ENCODE results near the gene KIF18B. TPM values are rescaled to one million over a fixed set of nuclear protein-coding genes. Genes with fewer than 3 reads are reported as not detected.

Gene KIF18B
- total and polyA plus RNA-seq, 2 donors, result 2.4 to 3.5 TPM

DNA sequence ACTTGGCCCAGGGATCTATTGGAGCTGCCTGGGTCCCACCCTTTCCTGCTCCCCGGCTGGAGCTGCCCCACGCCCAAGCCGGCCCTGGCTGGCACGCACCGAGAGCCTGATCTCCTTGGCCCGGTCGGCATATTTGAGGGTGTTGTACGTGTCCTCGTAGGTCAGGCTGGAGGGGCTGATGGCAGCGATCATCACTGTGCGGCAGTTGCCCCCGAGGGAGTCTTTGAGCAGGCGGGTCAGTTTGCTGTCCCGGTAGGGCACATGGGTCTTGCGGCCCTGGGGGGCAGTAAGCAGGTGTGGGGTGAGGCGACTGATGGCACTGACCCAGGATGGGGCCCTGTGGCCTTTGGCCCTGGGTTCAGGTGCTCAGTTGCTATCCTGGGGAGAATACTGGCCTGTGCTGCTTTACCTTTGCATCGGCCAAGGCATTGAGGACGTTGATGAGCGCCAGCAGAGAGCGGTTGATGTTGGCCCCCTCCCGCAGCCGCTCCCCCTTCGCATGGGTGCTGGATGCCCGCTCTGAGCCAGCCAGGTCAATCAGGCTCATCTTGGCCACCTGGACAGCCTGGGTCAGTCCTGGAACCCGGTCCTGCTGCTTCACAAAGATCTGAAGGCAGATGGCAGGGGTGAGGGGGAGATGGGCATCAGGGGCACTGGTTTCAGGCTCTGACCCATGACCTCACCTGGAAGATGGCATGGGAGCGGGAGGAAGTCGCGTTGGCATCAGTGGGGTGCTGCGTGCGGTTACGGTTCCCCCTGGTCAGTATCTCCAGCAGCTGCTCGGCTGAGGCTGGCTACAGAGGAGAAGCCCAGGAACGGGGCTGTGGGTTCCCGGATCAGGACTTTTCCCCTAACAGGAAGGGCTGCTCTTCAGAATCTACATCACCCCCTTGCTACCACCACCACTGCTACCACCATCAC is 13.5 kb downstream of the KIF18B start:
- 98% methylated on average over 34 of the region's 34 CpGs for WGBS
- Histone ChIP-seq H3K4me1 (ENCODE audit: control insufficient read depth in 2 of 2, insufficient read depth in 2 of 2, low read length in 2 of 2) (no peaks in the 10 kb centered on the region), H3K36me3 (ENCODE audit: control insufficient read depth in 2 of 2, insufficient read depth in 2 of 2, low read length in 1 of 2) (peaks cover 59 to 84% of the 10 kb centered on the region in 2 donors), H3K9me3 (ENCODE audit: control insufficient read depth in 2 of 2, insufficient read depth in 1 of 2, low read length in 1 of 2) (peaks cover 0 to 5% of the 10 kb centered on the region in 2 donors), H3K4me3 (ENCODE audit: low read length in 2 of 2) (no peak overlapping the region), H3K27ac (ENCODE audit: low read depth in 1 of 2, low read length in 1 of 2) (no peak overlapping the region), H3K27me3 (ENCODE audit: control insufficient read depth in 2 of 2, insufficient read depth in 1 of 2, low read length in 1 of 2) (no peaks in the 10 kb centered on the region)
- no peak for DNase-seq (ENCODE audit: low read depth in 6 of 9, low spot score in 9 of 9)

DNA sequence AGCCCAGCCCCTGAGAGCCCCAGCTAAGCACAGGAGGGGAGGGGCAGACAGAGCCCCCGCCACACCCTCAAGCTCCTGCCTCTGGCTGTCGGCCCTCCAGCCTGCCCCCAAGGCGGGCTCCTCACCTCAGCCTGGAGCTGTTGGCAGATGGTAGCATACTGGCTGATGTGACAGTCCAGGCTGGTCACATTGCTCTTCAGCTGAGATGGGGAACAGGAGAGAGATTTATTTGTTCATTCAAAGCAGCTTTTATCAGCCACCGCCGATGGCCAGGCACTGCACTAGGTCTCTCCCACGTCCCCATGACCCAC is 14.8 kb downstream of the KIF18B start:
- H3K27me3 ChIP-seq (ENCODE audit: control insufficient read depth in 2 of 2, insufficient read depth in 1 of 2, low read length in 1 of 2), result no peaks in the 10 kb centered on the region
- no peak overlapping the region for H3K4me3 ChIP-seq (ENCODE audit: low read length in 2 of 2)
- 100% methylated on average over 6 of the region's 6 CpGs for WGBS
- H3K9me3 ChIP-seq (ENCODE audit: control insufficient read depth in 2 of 2, insufficient read depth in 1 of 2, low read length in 1 of 2), result no peaks in the 10 kb centered on the region
- no peak overlapping the region for H3K27ac ChIP-seq (ENCODE audit: low read depth in 1 of 2, low read length in 1 of 2)
- H3K36me3 ChIP-seq (ENCODE audit: control insufficient read depth in 2 of 2, insufficient read depth in 2 of 2, low read length in 1 of 2), result peaks cover 72 to 89% of the 10 kb centered on the region in 2 donors
- no peak for DNase-seq (ENCODE audit: low read depth in 6 of 9, low spot score in 9 of 9)
- H3K4me1 ChIP-seq (ENCODE audit: control insufficient read depth in 2 of 2, insufficient read depth in 2 of 2, low read length in 2 of 2), result no peaks in the 10 kb centered on the region

DNA sequence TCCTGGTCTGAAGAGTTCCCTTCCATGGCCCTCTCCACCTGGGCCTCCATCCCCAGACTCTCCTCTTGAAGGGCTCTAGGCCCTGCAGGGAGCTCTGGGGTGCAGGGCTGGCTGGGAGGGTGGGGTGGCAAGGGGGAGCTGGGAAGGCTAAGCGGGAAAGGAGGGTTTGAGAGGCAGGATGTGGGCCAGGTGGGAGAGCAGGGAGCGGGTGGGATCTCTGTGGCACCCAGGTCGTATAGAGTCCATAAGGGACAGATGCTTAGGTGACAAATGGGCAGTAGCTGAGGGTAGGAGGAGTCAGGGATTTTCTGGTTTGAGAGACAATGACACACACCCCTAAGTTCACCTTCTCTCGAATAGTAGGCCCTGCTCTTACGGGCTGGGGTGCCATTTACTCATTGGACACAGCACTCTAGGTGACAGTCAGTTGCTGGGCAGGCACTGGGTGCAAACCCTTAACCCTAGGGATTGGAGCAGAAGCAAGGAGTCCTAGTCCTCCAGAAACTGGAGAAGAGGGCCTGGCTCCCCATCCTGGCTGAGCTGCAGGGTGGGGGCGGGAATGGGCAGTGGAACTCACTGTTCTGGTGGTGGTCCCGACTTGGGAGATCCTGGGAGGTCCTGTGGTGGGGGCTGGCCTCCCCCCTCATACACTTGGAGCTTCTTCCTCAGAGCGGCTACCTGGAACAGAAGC is 15.3 kb downstream of the KIF18B start:
- 91% methylated on average over 8 of the region's 8 CpGs for WGBS
- DNase-seq (ENCODE audit: low read depth in 6 of 9, low spot score in 9 of 9), result no peak
- no peak overlapping the region for H3K27ac ChIP-seq (ENCODE audit: low read depth in 1 of 2, low read length in 1 of 2)
- no peaks in the 10 kb centered on the region for H3K9me3 ChIP-seq (ENCODE audit: control insufficient read depth in 2 of 2, insufficient read depth in 1 of 2, low read length in 1 of 2)
- H3K27me3 ChIP-seq (ENCODE audit: control insufficient read depth in 2 of 2, insufficient read depth in 1 of 2, low read length in 1 of 2), result no peaks in the 10 kb centered on the region
- H3K4me3 ChIP-seq (ENCODE audit: low read length in 2 of 2), result no peak overlapping the region
- H3K36me3 ChIP-seq (ENCODE audit: control insufficient read depth in 2 of 2, insufficient read depth in 2 of 2, low read length in 1 of 2), result peaks cover 77 to 94% of the 10 kb centered on the region in 2 donors
- H3K4me1 ChIP-seq (ENCODE audit: control insufficient read depth in 2 of 2, insufficient read depth in 2 of 2, low read length in 2 of 2), result no peaks in the 10 kb centered on the region

DNA sequence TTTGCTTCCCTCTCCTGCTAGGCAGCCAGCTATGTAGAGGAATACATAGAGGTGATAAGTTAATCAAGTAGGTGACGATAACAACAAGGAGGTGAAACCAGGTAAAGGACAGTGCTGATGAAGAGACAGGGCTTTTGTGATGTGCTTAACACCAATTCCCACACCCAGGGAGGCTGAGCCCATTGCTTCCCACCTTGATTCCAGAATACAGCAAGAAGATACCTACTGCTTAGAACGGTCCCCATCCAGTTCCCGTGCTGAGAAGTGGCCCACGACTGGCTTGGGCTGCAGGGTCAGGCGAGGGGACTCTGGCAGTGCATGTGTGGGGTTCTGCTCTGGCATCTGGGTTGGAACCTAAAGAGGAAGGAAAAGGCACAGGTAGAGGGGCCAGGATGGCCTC is 16.2 kb downstream of the KIF18B start:
- Histone ChIP-seq H3K27me3 (ENCODE audit: control insufficient read depth in 2 of 2, insufficient read depth in 1 of 2, low read length in 1 of 2) (no peaks in the 10 kb centered on the region), H3K9me3 (ENCODE audit: control insufficient read depth in 2 of 2, insufficient read depth in 1 of 2, low read length in 1 of 2) (no peaks in the 10 kb centered on the region), H3K27ac (ENCODE audit: low read depth in 1 of 2, low read length in 1 of 2) (no peak overlapping the region), H3K4me1 (ENCODE audit: control insufficient read depth in 2 of 2, insufficient read depth in 2 of 2, low read length in 2 of 2) (no peaks in the 10 kb centered on the region), H3K4me3 (ENCODE audit: low read length in 2 of 2) (no peak overlapping the region), H3K36me3 (ENCODE audit: control insufficient read depth in 2 of 2, insufficient read depth in 2 of 2, low read length in 1 of 2) (peaks cover 86 to 98% of the 10 kb centered on the region in 2 donors)
- WGBS, result 98% methylated on average over 5 of the region's 5 CpGs
- DNase-seq (ENCODE audit: low read depth in 6 of 9, low spot score in 9 of 9), result no peak

GRCh38 chr17:44930667-44931066 is 16.9 kb downstream of the KIF18B start:
- no peaks in the 10 kb centered on the region for H3K4me1 ChIP-seq (ENCODE audit: control insufficient read depth in 2 of 2, insufficient read depth in 2 of 2, low read length in 2 of 2)
- peaks cover 87 to 98% of the 10 kb centered on the region in 2 donors for H3K36me3 ChIP-seq (ENCODE audit: control insufficient read depth in 2 of 2, insufficient read depth in 2 of 2, low read length in 1 of 2)
- no peak for DNase-seq (ENCODE audit: low read depth in 6 of 9, low spot score in 9 of 9)
- no peak overlapping the region for H3K27ac ChIP-seq (ENCODE audit: low read depth in 1 of 2, low read length in 1 of 2)
- 98% methylated on average over 6 of the region's 6 CpGs for WGBS
- H3K4me3 ChIP-seq (ENCODE audit: low read length in 2 of 2), result no peak overlapping the region
- H3K9me3 ChIP-seq (ENCODE audit: control insufficient read depth in 2 of 2, insufficient read depth in 1 of 2, low read length in 1 of 2), result no peaks in the 10 kb centered on the region
- no peaks in the 10 kb centered on the region for H3K27me3 ChIP-seq (ENCODE audit: control insufficient read depth in 2 of 2, insufficient read depth in 1 of 2, low read length in 1 of 2)

DNA sequence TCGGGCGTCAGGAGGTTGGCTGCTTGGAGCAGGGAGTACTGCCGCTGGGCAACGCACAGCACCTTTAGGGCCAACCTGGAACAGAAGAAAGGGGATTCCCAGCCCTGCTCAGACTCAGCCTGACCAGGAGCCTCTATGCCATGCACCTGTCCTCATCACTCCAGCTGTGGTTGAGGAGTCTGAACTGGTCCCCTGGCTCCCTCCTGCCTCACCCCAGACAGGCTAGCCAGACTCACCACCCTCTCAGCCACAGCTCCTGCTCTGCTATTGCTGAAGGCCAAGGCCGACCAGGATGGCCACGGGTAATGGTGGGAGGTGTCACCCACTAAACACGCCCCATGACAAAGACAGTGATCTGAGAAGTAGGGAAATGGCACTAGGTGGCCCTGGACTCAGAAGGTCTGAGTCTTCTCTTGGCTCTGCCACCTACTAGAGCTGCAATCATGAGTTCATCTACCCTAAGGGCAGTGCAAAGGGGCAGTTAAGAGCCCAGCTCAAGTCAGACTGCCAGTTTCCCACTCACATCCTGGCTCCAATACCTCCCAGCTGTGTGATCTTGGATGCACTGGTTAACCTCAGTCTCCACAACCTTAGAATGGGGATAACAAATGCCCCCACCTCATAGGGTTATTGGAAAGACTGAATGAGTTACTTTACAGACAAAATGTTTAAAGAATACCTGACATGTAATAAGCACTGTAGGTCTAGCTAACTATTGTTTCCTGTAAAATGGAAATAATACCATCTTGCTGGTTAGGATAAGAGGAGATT is 18.4 kb downstream of the KIF18B start:
- no peaks in the 10 kb centered on the region for H3K4me1 ChIP-seq (ENCODE audit: control insufficient read depth in 2 of 2, insufficient read depth in 2 of 2, low read length in 2 of 2)
- no peaks in the 10 kb centered on the region for H3K27me3 ChIP-seq (ENCODE audit: control insufficient read depth in 2 of 2, insufficient read depth in 1 of 2, low read length in 1 of 2)
- H3K9me3 ChIP-seq (ENCODE audit: control insufficient read depth in 2 of 2, insufficient read depth in 1 of 2, low read length in 1 of 2), result no peaks in the 10 kb centered on the region
- 98% methylated on average over 7 of the region's 7 CpGs for WGBS
- H3K27ac ChIP-seq (ENCODE audit: low read depth in 1 of 2, low read length in 1 of 2), result no peak overlapping the region
- no peak overlapping the region for H3K4me3 ChIP-seq (ENCODE audit: low read length in 2 of 2)
- DNase-seq (ENCODE audit: low read depth in 6 of 9, low spot score in 9 of 9), result no peak
- peaks cover 72 to 84% of the 10 kb centered on the region in 2 donors for H3K36me3 ChIP-seq (ENCODE audit: control insufficient read depth in 2 of 2, insufficient read depth in 2 of 2, low read length in 1 of 2)

GRCh38 chr17:44928136-44928535 is 19.4 kb downstream of the KIF18B start:
- no peaks in the 10 kb centered on the region for H3K4me1 ChIP-seq (ENCODE audit: control insufficient read depth in 2 of 2, insufficient read depth in 2 of 2, low read length in 2 of 2)

DNA sequence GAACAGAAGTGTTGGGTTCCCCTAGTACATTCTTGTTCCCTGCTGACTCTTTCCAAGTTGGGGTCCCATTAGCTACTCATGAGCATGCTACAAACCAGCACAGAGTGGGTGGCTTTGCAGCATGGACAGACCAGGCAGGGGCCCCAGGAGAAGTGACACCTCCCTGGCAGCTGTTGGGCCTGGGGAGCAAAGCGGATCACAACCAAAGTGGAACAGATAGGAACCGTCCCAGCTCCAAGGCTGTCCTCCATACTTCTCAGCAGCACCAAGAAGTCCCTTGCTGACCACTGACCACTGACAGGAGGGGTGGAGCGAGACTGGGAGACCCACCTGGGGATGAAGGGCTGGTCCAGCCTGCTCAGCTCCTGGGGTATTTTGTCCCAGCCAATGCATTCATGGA is 19.9 kb downstream of the KIF18B start:
- DNase-seq (ENCODE audit: low read depth in 6 of 9, low spot score in 9 of 9), result no peak
- Histone ChIP-seq H3K4me1 (ENCODE audit: control insufficient read depth in 2 of 2, insufficient read depth in 2 of 2, low read length in 2 of 2) (no peaks in the 10 kb centered on the region), H3K4me3 (ENCODE audit: low read length in 2 of 2) (no peak overlapping the region), H3K36me3 (ENCODE audit: control insufficient read depth in 2 of 2, insufficient read depth in 2 of 2, low read length in 1 of 2) (peaks cover 60 to 70% of the 10 kb centered on the region in 2 donors), H3K27me3 (ENCODE audit: control insufficient read depth in 2 of 2, insufficient read depth in 1 of 2, low read length in 1 of 2) (peaks cover 0 to 8% of the 10 kb centered on the region in 2 donors), H3K9me3 (ENCODE audit: control insufficient read depth in 2 of 2, insufficient read depth in 1 of 2, low read length in 1 of 2) (no peaks in the 10 kb centered on the region), H3K27ac (ENCODE audit: low read depth in 1 of 2, low read length in 1 of 2) (no peak overlapping the region)
- 98% methylated on average over 3 of the region's 3 CpGs for WGBS

More at GRCh38 chr17:44928136-44928535, 19.4 kb downstream of the KIF18B start:
- no peak overlapping the region for H3K4me3 ChIP-seq (ENCODE audit: low read length in 2 of 2)
- H3K9me3 ChIP-seq (ENCODE audit: control insufficient read depth in 2 of 2, insufficient read depth in 1 of 2, low read length in 1 of 2), result no peaks in the 10 kb centered on the region
- no peak overlapping the region for H3K27ac ChIP-seq (ENCODE audit: low read depth in 1 of 2, low read length in 1 of 2)
- H3K36me3 ChIP-seq (ENCODE audit: control insufficient read depth in 2 of 2, insufficient read depth in 2 of 2, low read length in 1 of 2), result peaks cover 64 to 75% of the 10 kb centered on the region in 2 donors
- WGBS, result 97% methylated on average over 15 of the region's 15 CpGs
- DNase-seq (ENCODE audit: low read depth in 6 of 9, low spot score in 9 of 9), result no peak
- peaks cover 0 to 4% of the 10 kb centered on the region in 2 donors for H3K27me3 ChIP-seq (ENCODE audit: control insufficient read depth in 2 of 2, insufficient read depth in 1 of 2, low read length in 1 of 2)

Measured in thymus (tissue), 11 donors.